MM.1S (cell line): ENCODE results near the gene MYO16.

Experiments used
- EZH2 ChIP-seq: fragments of 300-600 bp; sonication (generic); optimal IDR thresholded peaks from 2 replicates; pipeline ENCODE3; 2017; ENCODE audit warnings: low read depth, mild to moderate bottlenecking, antibody characterized with exemption, low read length, mixed read lengths
- TF ChIP-seq, protein P1 (sequence below): fragments of 300-600 bp; sonication (generic); IDR thresholded peaks from 2 replicates; pipeline ENCODE4 v1.5.1; 2016; ENCODE audit warnings: antibody characterized with exemption, low read length, mixed read lengths

DNA sequence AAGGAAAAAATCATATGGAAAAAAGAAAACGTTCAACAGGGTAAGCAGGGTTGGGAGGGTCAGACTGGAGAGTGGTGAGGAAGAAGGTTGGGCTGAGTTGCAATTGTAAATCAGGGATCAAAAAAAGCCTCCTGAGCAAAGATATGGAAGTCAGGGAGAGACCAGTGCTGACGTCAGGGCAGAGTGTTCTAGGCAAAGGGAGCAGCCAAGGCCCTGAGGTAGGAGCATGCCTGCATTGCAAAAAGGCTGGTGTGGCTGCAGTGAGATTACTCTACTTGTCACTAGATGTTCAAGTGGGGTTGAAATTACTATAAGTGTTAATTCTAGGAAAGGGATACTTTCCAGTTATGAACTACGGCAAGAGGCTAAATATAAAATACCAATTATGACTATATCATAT is 562.0 kb downstream of the MYO16 start:
- TF ChIP-seq, protein P1, sequence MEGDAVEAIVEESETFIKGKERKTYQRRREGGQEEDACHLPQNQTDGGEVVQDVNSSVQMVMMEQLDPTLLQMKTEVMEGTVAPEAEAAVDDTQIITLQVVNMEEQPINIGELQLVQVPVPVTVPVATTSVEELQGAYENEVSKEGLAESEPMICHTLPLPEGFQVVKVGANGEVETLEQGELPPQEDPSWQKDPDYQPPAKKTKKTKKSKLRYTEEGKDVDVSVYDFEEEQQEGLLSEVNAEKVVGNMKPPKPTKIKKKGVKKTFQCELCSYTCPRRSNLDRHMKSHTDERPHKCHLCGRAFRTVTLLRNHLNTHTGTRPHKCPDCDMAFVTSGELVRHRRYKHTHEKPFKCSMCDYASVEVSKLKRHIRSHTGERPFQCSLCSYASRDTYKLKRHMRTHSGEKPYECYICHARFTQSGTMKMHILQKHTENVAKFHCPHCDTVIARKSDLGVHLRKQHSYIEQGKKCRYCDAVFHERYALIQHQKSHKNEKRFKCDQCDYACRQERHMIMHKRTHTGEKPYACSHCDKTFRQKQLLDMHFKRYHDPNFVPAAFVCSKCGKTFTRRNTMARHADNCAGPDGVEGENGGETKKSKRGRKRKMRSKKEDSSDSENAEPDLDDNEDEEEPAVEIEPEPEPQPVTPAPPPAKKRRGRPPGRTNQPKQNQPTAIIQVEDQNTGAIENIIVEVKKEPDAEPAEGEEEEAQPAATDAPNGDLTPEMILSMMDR = no peak
- no peak for TF ChIP-seq EZH2
